HepG2 (cell line): ENCODE results near the gene PPM1H. TPM values are rescaled to one million over a fixed set of nuclear protein-coding genes. Genes with fewer than 3 reads are reported as not detected.

Experiments used
- ATAC-seq: fragments of 200-7000 bp; cut with Tn5 transposase; 3 replicates; pipeline ENCODE4 v1.9.1; 2020; ENCODE audit warnings: mild to moderate bottlenecking, moderate library complexity
- BruUV-seq: library from RNA; stranded (reverse); fragments of 400-500 nt; replicated peaks from 2 replicates; lab custom pipeline; 2021; lab: Mats Ljungman, UMichigan
- CTCF ChIA-PET: fragments of 300-600 bp; formaldehyde crosslinking; extraction: SDS; loops from one replicate; lab custom pipeline; 2021; ENCODE audit warnings: low total read pairs, inconsistent platforms, low intra/inter-chr PET ratio; lab: Yijun Ruan, JAX
- POLR2A ChIA-PET: fragments of 350-600 bp; sonication (Branson Sonifier 250); formaldehyde crosslinking; loops from one replicate; lab custom pipeline; 2020; ENCODE audit warnings: antibody characterized with exemption, inconsistent platforms; lab: Yijun Ruan, JAX
- DNase-seq: peaks from one replicate; pipeline ENCODE4 v3.0.0-alpha.2; 2015; ENCODE audit warnings: low spot score
- FAIRE-seq: peaks from 3 replicates; lab custom pipeline; 2011; peaks lifted over from hg19 to GRCh38; lab: Jason Lieb, UNC
- H2AFZ ChIP-seq: one replicate; pipeline ENCODE4 v1.6.1; 2011; ENCODE audit warnings: low read length, inconsistent platforms
- H3K27ac ChIP-seq: fragments of 300-600 bp; 3 replicates; pipeline ENCODE4 v1.8.0; 2011; ENCODE audit warnings: mixed run types, mild to moderate bottlenecking, mixed read lengths, low read length, inconsistent platforms; ENCODE audit not compliant: insufficient read depth; ENCODE audit errors: extremely low read length
- H3K27me3 ChIP-seq, 2 experiments: fragments of 200-600 bp in 1 of 2; 2 replicates in 1 of 2; 3 replicates in 1 of 2; pipeline versions ENCODE4 v1.6.0 to v1.8.0; 2011; ENCODE audit warnings: low read length in 2 of 2, mild to moderate bottlenecking in 2 of 2, moderate library complexity in 2 of 2, inconsistent platforms in 1 of 2; ENCODE audit not compliant: insufficient read depth in 2 of 2, control insufficient read depth in 1 of 2
- H3K36me3 ChIP-seq, 2 experiments: fragments of 200-600 bp in 1 of 2; replicated peaks in 1 of 2; 2 replicates in 1 of 2; 3 replicates in 1 of 2; pipeline versions ENCODE4 v1.5.1 to v1.8.0; 2011; ENCODE audit warnings: low read length in 2 of 2, inconsistent platforms in 1 of 2; ENCODE audit not compliant: insufficient read depth in 2 of 2, control insufficient read depth in 1 of 2
- H3K4me1 ChIP-seq: 2 replicates; pipeline ENCODE4 v1.5.1; 2012; ENCODE audit warnings: low read length, inconsistent platforms; ENCODE audit not compliant: insufficient read depth
- H3K4me2 ChIP-seq: 2 replicates; pipeline ENCODE4 v1.6.0; 2011; ENCODE audit warnings: low read depth, low read length, inconsistent platforms
- H3K4me3 ChIP-seq, 3 experiments: fragments of 200-600 bp in 1 of 3; sonication (generic), shearing (Covaris generic) in 1 of 3; replicated peaks in 1 of 3; 2 replicates each; pipeline ENCODE4 v1.5.1; 2011 to 2016; ENCODE audit warnings: low read length in 3 of 3, inconsistent platforms in 2 of 3, low read depth in 2 of 3, mild to moderate bottlenecking in 2 of 3, control low read depth in 1 of 3, mixed read lengths in 1 of 3; ENCODE audit not compliant: insufficient read depth in 1 of 3
- H3K79me2 ChIP-seq: one replicate; pipeline ENCODE4 v1.6.1; 2011; ENCODE audit warnings: low read length, inconsistent platforms; ENCODE audit not compliant: insufficient read depth
- H3K9ac ChIP-seq: 2 replicates; pipeline ENCODE4 v1.6.0; 2011; ENCODE audit warnings: mild to moderate bottlenecking, low read depth, low read length, inconsistent platforms; ENCODE audit not compliant: insufficient read depth
- H3K9me3 ChIP-seq: 2 replicates; pipeline ENCODE4 v1.5.1; 2012; ENCODE audit warnings: mild to moderate bottlenecking, low read length
- H4K20me1 ChIP-seq: 2 replicates; pipeline ENCODE4 v1.6.0; 2011; ENCODE audit warnings: inconsistent platforms, mild to moderate bottlenecking, low read length, moderate library complexity; ENCODE audit not compliant: insufficient read depth
- CC2D1A ChIP-seq: sonication (generic); formaldehyde crosslinking; IDR thresholded peaks from 2 replicates; pipeline ENCODE4 v1.8.1; 2023; ENCODE audit warnings: mild to moderate bottlenecking, missing genetic modification reagents
- FOXC1 ChIP-seq: sonication (generic); formaldehyde crosslinking; IDR thresholded peaks from 2 replicates; pipeline ENCODE4 v1.8.0; 2022; ENCODE audit warnings: mild to moderate bottlenecking, missing genetic modification reagents, borderline replicate concordance
- FOXK1 ChIP-seq: sonication (generic); formaldehyde crosslinking; IDR thresholded peaks from 2 replicates; pipeline ENCODE4 v1.4.0; 2020; ENCODE audit warnings: low read depth, missing genetic modification reagents, borderline replicate concordance
- MAF1 ChIP-seq: sonication (generic); formaldehyde crosslinking; IDR thresholded peaks from 2 replicates; pipeline ENCODE4 v1.5.0; 2020; ENCODE audit warnings: missing genetic modification reagents, borderline replicate concordance
- MTA1 ChIP-seq: sonication (generic); formaldehyde crosslinking; IDR thresholded peaks from 2 replicates; pipeline ENCODE4 v1.4.0; 2020; ENCODE audit warnings: missing genetic modification reagents, mild to moderate bottlenecking, borderline replicate concordance
- MYNN ChIP-seq: sonication (generic); formaldehyde crosslinking; IDR thresholded peaks from 2 replicates; pipeline ENCODE4 v1.4.0; 2020; ENCODE audit warnings: mild to moderate bottlenecking, low read depth, missing genetic modification reagents
- NR2F6 ChIP-seq, 2 experiments: IDR thresholded peaks; 2 replicates each; pipeline ENCODE4 v1.6.1; 2016; ENCODE audit warnings: antibody characterized with exemption in 1 of 2, mild to moderate bottlenecking in 1 of 2
- PRPF4 ChIP-seq: fragments of 200-400 bp; formaldehyde crosslinking; IDR thresholded peaks from 2 replicates; pipeline ENCODE4 v1.6.1; 2016; ENCODE audit warnings: low read length, low read depth; ENCODE audit not compliant: poor library complexity, severe bottlenecking
- SATB2 ChIP-seq: sonication (generic); formaldehyde crosslinking; IDR thresholded peaks from 2 replicates; pipeline ENCODE4 v1.5.0; 2020; ENCODE audit warnings: missing genetic modification reagents
- TEAD3 ChIP-seq: optimal IDR thresholded peaks from 2 replicates; pipeline ENCODE3; 2016; ENCODE audit warnings: borderline replicate concordance
- TOE1 ChIP-seq: sonication (generic); formaldehyde crosslinking; IDR thresholded peaks from 2 replicates; pipeline ENCODE4 v1.4.0; 2020; ENCODE audit warnings: mild to moderate bottlenecking, missing genetic modification reagents
- TSC22D2 ChIP-seq: sonication (generic); formaldehyde crosslinking; IDR thresholded peaks from 2 replicates; pipeline ENCODE4 v1.5.1; 2020; ENCODE audit warnings: missing genetic modification reagents, mild to moderate bottlenecking, borderline replicate concordance
- ZKSCAN1 ChIP-seq: fragments of 150-350 bp; IDR thresholded peaks from 2 replicates; pipeline ENCODE4 v1.6.1; 2014; ENCODE audit warnings: low read length
- ZNF143 ChIP-seq: sonication (generic); formaldehyde crosslinking; IDR thresholded peaks from 2 replicates; pipeline ENCODE4 v1.4.0; 2020; ENCODE audit warnings: missing genetic modification reagents
- ZNF24 ChIP-seq: fragments of 450-650 bp; IDR thresholded peaks from 2 replicates; pipeline ENCODE4 v1.6.1; 2017; ENCODE audit warnings: antibody characterized with exemption, mild to moderate bottlenecking
- ZNF296 ChIP-seq: sonication (generic); formaldehyde crosslinking; conservative IDR thresholded peaks from 2 replicates; pipeline ENCODE4 v1.5.0; 2020; ENCODE audit warnings: mild to moderate bottlenecking, missing genetic modification reagents
- ZNF331 ChIP-seq: sonication (generic); formaldehyde crosslinking; IDR thresholded peaks from 2 replicates; pipeline ENCODE4 v1.4.0; 2020; ENCODE audit warnings: missing genetic modification reagents
- ZNF430 ChIP-seq: sonication (generic); formaldehyde crosslinking; IDR thresholded peaks from 2 replicates; pipeline ENCODE4 v1.9.0; 2021; ENCODE audit warnings: mild to moderate bottlenecking, missing genetic modification reagents
- ZSCAN31 ChIP-seq: sonication (generic); formaldehyde crosslinking; IDR thresholded peaks from 2 replicates; pipeline ENCODE4 v1.5.0; 2020; ENCODE audit warnings: low read depth, mild to moderate bottlenecking, missing genetic modification reagents
- WGBS: methylation state at CpG from one replicate; pipeline ENCODE4 v1.1.6; 2017; ENCODE audit warnings: low lambda C conversion rate; 5-methylcytosine and 5-hydroxymethylcytosine counted together
- in situ Hi-C: cut with HindIII; loops from 2 replicates; pipeline ENCODE4 v1.10.0; 2017; ENCODE audit warnings: low pct_unique_long_range_greater_than_20kb; ENCODE audit not compliant: extremely low pct_ligation_motif_present
- intact Hi-C: fragments of 100-400 bp; cut with micrococcal nuclease; formaldehyde crosslinking; loops from one replicate; pipeline ENCODE4 v1.10.0; 2022; ENCODE audit not compliant: unreplicated experiment
- polyA plus RNA-seq, 8 experiments: library from polyadenylated mRNA; depleted of rRNA in 3 of 8; stranded (reverse) in 7 of 8; unstranded in 1 of 8; fragments of >200 nt; fragmentation: Illumina TruSeq in 4 of 8; extraction: Trizol in 4 of 8; gene quantifications; 2 replicates each; pipeline versions ENCODE4 v1.2.1 to v1.2.3, GENCODE V29; 2011 to 2016; ENCODE audit warnings: low read depth in 4 of 8, missing spikeins in 1 of 8, mixed read lengths in 1 of 8; ENCODE audit not compliant: insufficient read depth in 1 of 8
- total RNA-seq, 5 experiments: library from RNA; depleted of rRNA; stranded (reverse); fragments of >200 nt; fragmentation: Illumina TruSeq; extraction: Trizol; gene quantifications; 2 replicates each; pipeline ENCODE4 v1.2.3, GENCODE V29; 2016; ENCODE audit warnings: low read depth in 1 of 5
- TF ChIP-seq, protein P1 (sequence below): sonication (generic); formaldehyde crosslinking; IDR thresholded peaks from 2 replicates; pipeline ENCODE4 v1.8.0; 2022; ENCODE audit warnings: mild to moderate bottlenecking, missing genetic modification reagents, moderate library complexity
- TF ChIP-seq, protein P2 (sequence below): sonication (generic); formaldehyde crosslinking; IDR thresholded peaks from 2 replicates; pipeline ENCODE4 v1.4.0; 2020; ENCODE audit warnings: missing genetic modification reagents, low read depth, mild to moderate bottlenecking, borderline replicate concordance
- TF ChIP-seq, protein P3 (sequence below), 2 experiments: sonication (generic) in 1 of 2; formaldehyde crosslinking in 1 of 2; IDR thresholded peaks; 2 replicates each; pipeline versions ENCODE4 v1.5.1 to v1.6.1; 2011 to 2020; ENCODE audit warnings: borderline replicate concordance in 1 of 2, low read depth in 1 of 2, low read length in 1 of 2, mild to moderate bottlenecking in 1 of 2, missing genetic modification reagents in 1 of 2, moderate library complexity in 1 of 2

Gene PPM1H
- total and polyA plus RNA-seq, 2 of the 13 experiments (the other 11 are each of a cell fraction or from before 2014, with no cell fraction given) = 29.1 to 38.1 TPM

DNA sequence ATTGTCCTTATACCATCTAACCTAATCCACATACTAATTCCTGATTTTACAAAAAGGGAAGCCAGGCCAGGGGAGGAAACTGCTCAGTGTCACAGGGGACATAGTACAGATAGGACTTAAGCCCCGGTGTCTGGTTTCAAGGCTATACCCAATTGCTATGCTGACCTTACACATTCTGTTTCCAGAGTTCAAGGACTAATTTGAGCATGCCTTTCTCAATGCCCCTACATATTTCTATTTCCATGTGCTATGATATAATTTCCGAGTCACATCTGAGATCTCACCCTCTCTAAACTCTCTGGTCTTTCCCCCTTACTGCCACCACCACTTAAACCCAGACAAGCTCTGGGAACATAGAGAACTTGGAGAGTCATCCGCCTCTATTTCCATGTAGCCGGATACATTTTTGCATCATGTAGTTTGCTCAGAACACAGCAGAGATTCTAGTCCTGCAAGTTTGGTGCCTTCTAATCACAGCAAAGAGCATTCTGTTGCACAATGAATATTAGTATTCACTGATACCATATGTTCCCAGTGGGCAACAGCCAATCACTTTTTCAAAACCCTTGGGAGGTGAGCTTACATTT is 34.2 kb downstream of the PPM1H start:
- peak; percentile 77 for FAIRE-seq
- 30% methylated on average over 4 of the region's 4 CpGs for WGBS
- no TSS peak for BruUV-seq
- TF ChIP-seq MAF1 = no peak
- no peak for TF ChIP-seq MTA1 (CRISPR knock-in tag)
- TF ChIP-seq PRPF4 = no peak
- no peak for TF ChIP-seq MYNN (CRISPR knock-in tag)
- TF ChIP-seq, protein P1, sequence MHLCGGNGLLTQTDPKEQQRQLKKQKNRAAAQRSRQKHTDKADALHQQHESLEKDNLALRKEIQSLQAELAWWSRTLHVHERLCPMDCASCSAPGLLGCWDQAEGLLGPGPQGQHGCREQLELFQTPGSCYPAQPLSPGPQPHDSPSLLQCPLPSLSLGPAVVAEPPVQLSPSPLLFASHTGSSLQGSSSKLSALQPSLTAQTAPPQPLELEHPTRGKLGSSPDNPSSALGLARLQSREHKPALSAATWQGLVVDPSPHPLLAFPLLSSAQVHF (CRISPR knock-in tag) = no peak
- TF ChIP-seq, protein P2, sequence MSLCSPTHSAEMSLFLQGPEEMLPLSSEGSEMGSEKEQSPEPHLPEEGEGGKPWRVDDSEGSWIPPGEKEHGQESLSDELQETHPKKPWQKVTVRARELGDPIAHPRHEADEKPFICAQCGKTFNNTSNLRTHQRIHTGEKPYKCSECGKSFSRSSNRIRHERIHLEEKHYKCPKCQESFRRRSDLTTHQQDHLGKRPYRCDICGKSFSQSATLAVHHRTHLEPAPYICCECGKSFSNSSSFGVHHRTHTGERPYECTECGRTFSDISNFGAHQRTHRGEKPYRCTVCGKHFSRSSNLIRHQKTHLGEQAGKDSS = no peak
- peak; percentile 93 for TF ChIP-seq NR2F6 (IDR thresholded peaks at IDR 0.05)
- peak; percentile 94 for TF ChIP-seq NR2F6 (CRISPR knock-in tag; IDR thresholded peaks at IDR 0.05)
- TF ChIP-seq TEAD3 (CRISPR knock-in tag) = peak; percentile 77
- no peak for TF ChIP-seq TSC22D2 (CRISPR knock-in tag)
- TF ChIP-seq TOE1 (CRISPR knock-in tag) = no peak
- peak; percentile 38; the same call in 1 of the 2 replicates for TF ChIP-seq ZSCAN31 (CRISPR knock-in tag)
- TF ChIP-seq CC2D1A (CRISPR knock-in tag) = no peak
- TF ChIP-seq, protein P3, sequence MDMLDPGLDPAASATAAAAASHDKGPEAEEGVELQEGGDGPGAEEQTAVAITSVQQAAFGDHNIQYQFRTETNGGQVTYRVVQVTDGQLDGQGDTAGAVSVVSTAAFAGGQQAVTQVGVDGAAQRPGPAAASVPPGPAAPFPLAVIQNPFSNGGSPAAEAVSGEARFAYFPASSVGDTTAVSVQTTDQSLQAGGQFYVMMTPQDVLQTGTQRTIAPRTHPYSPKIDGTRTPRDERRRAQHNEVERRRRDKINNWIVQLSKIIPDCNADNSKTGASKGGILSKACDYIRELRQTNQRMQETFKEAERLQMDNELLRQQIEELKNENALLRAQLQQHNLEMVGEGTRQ (IDR thresholded peaks at IDR 0.05; ENCODE audit: low read depth, low read length) = no peak
- TF ChIP-seq, protein P3 (CRISPR knock-in tag; IDR thresholded peaks at IDR 0.05; ENCODE audit: borderline replicate concordance) = no peak
- no peak for TF ChIP-seq ZNF296
- no peak for TF ChIP-seq ZNF430 (CRISPR knock-in tag)
- TF ChIP-seq SATB2 (CRISPR knock-in tag) = no peak
- no peak for TF ChIP-seq ZNF143 (CRISPR knock-in tag)
- no peak for TF ChIP-seq ZKSCAN1
- no peak for TF ChIP-seq FOXC1 (CRISPR knock-in tag)
- peak; percentile 14; the same call in 1 of the 2 replicates for TF ChIP-seq ZNF331
- TF ChIP-seq FOXK1 (CRISPR knock-in tag) = peak; percentile 32; the same call in 1 of the 2 replicates
- TF ChIP-seq ZNF24 = no peak

More for the DNA sequence above, 34.2 kb downstream of the PPM1H start:
- Histone ChIP-seq H3K79me2 (peaks cover 66% of the 10 kb centered on the region), H3K27me3 (no peaks in the 10 kb centered on the region), H3K9me3 (no peaks in the 10 kb centered on the region), H3K4me1 (peaks cover 66% of the 10 kb centered on the region), H3K4me2 (peak overlapping the region; percentile 59), H2AFZ (no peak overlapping the region), H3K9ac (peak overlapping the region; percentile 47), H3K36me3 (peaks cover 1 to 10% of the 10 kb centered on the region in 2 experiments; a peak in 4 of 5 replicates), H3K27ac (peak overlapping the region; percentile 87), H4K20me1 (no peaks in the 10 kb centered on the region), H3K4me3 (no peak overlapping the region)
- intact Hi-C loops = loop anchor here (1.0 to 2.0 kb wide), 3 partner anchors 8 to 34 kb away; partner anchors contain the start of gene PPM1H
- DNase-seq (peak; percentile 91), ATAC-seq (peak; percentile 94)
- in situ Hi-C loops = no loop called here
- CTCF ChIA-PET = no interaction called here
- POLR2A ChIA-PET = interaction anchor here (1.6 to 3.5 kb wide), 2 partner anchors 29 to 33 kb away, joined by 3 to 27 read pairs; partner anchors contain the start of gene PPM1H
